IMR-90 (cell line): ENCODE measurements around the gene TBCD. TPM values are rescaled to one million over a fixed set of nuclear protein-coding genes. Genes with fewer than 3 reads are reported as not detected.

Experiments
- ATAC-seq: fragments of 200-7000 bp; cut with Tn5 transposase; 2 replicates; pipeline ENCODE4 v1.9.1; 2020; ENCODE audit warnings: low read depth, mild to moderate bottlenecking, moderate library complexity
- BruUV-seq: library from RNA; stranded (reverse); fragments of 400-500 nt; replicated peaks from 2 replicates; lab custom pipeline; 2021; lab: Mats Ljungman, UMichigan
- CTCF ChIA-PET: fragments of 300-600 bp; formaldehyde crosslinking; extraction: SDS; loops from one replicate; lab custom pipeline; 2021; ENCODE audit warnings: antibody characterized with exemption; lab: Yijun Ruan, JAX
- POLR2A ChIA-PET: fragments of 300-600 bp; sonication (Branson Sonifier 250); formaldehyde crosslinking; loops from one replicate; lab custom pipeline; 2022; ENCODE audit warnings: antibody characterized with exemption; ENCODE audit not compliant: unreplicated experiment; lab: Charles Lee
- DNase-seq: peaks from one replicate; pipeline ENCODE4 v3.0.0; 2013
- H2AFZ ChIP-seq: replicated peaks from 2 replicates; pipeline ENCODE3; 2013; ENCODE audit warnings: low read length, mild to moderate bottlenecking; ENCODE audit not compliant: poor library complexity
- H2AK5ac ChIP-seq: 2 replicates; pipeline ENCODE4 v1.6.1; 2013; ENCODE audit warnings: low read depth, low read length, inconsistent platforms
- H2AK9ac ChIP-seq: replicated peaks from 2 replicates; pipeline ENCODE3; 2013; ENCODE audit warnings: mild to moderate bottlenecking, low read depth, low read length, moderate library complexity; ENCODE audit not compliant: poor library complexity
- H2BK120ac ChIP-seq: 2 replicates; pipeline ENCODE4 v1.6.1; 2013; ENCODE audit warnings: low read depth, low read length, inconsistent platforms
- H2BK15ac ChIP-seq: 3 replicates; pipeline ENCODE4 v1.6.1; 2013; ENCODE audit warnings: low read depth, low read length, inconsistent platforms
- H2BK20ac ChIP-seq: 2 replicates; pipeline ENCODE4 v1.6.1; 2013; ENCODE audit warnings: low read depth, mild to moderate bottlenecking, inconsistent platforms, low read length, moderate library complexity
- H2BK5ac ChIP-seq: 2 replicates; pipeline ENCODE4 v1.6.1; 2013; ENCODE audit warnings: mild to moderate bottlenecking, low read depth, low read length, inconsistent platforms; ENCODE audit not compliant: poor library complexity, severe bottlenecking
- H3K14ac ChIP-seq: replicated peaks from 2 replicates; pipeline ENCODE4 v1.6.1; 2013; ENCODE audit warnings: low read depth, low read length, inconsistent platforms
- H3K18ac ChIP-seq: 2 replicates; pipeline ENCODE4 v1.6.1; 2013; ENCODE audit warnings: low read depth, low read length, control low read depth
- H3K23ac ChIP-seq: 2 replicates; pipeline ENCODE4 v1.6.1; 2013; ENCODE audit warnings: low read depth, low read length, inconsistent platforms
- H3K27ac ChIP-seq: 2 replicates; pipeline ENCODE4 v1.5.1; 2013; ENCODE audit warnings: mild to moderate bottlenecking, control low read depth, low read length; ENCODE audit not compliant: insufficient read depth
- H3K27me3 ChIP-seq: 2 replicates; pipeline ENCODE4 v1.6.1; 2013; ENCODE audit warnings: low read length; ENCODE audit not compliant: control insufficient read depth, insufficient read depth
- H3K36me3 ChIP-seq: 2 replicates; pipeline ENCODE4 v1.6.1; 2013; ENCODE audit warnings: low read length, mixed read lengths; ENCODE audit not compliant: control insufficient read depth, insufficient read depth
- H3K4ac ChIP-seq: 2 replicates; pipeline ENCODE4 v1.6.1; 2013; ENCODE audit warnings: low read depth, low read length, inconsistent platforms
- H3K4me1 ChIP-seq: 2 replicates; pipeline ENCODE4 v1.6.1; 2013; ENCODE audit warnings: low read length, mixed read lengths; ENCODE audit not compliant: control insufficient read depth, insufficient read depth
- H3K4me2 ChIP-seq: 2 replicates; pipeline ENCODE4 v1.6.1; 2013; ENCODE audit warnings: low read depth, mild to moderate bottlenecking, control low read depth, low read length, moderate library complexity
- H3K4me3 ChIP-seq: 2 replicates; pipeline ENCODE4 v1.5.1; 2013; ENCODE audit warnings: low read depth, mild to moderate bottlenecking, control low read depth, low read length, moderate library complexity; ENCODE audit not compliant: insufficient read depth
- H3K56ac ChIP-seq: 2 replicates; pipeline ENCODE4 v1.6.1; 2013; ENCODE audit warnings: low read length, inconsistent platforms; ENCODE audit not compliant: insufficient read depth; ENCODE audit errors: extremely low read depth
- H3K79me1 ChIP-seq, 2 experiments: 2 replicates each; pipeline ENCODE4 v1.6.1; 2013; ENCODE audit warnings: low read length in 2 of 2, inconsistent platforms in 1 of 2, low read depth in 1 of 2
- H3K9ac ChIP-seq: 2 replicates; pipeline ENCODE4 v1.6.1; 2013; ENCODE audit warnings: low read depth, low read length, control low read depth
- H3K9me1 ChIP-seq: 2 replicates; pipeline ENCODE4 v1.6.1; 2013; ENCODE audit warnings: low read length, inconsistent platforms; ENCODE audit not compliant: insufficient read depth
- H3K9me3 ChIP-seq: 2 replicates; pipeline ENCODE4 v1.6.1; 2013; ENCODE audit warnings: low read length; ENCODE audit not compliant: control insufficient read depth, insufficient read depth
- H4K20me1 ChIP-seq: 2 replicates; pipeline ENCODE4 v1.6.1; 2013; ENCODE audit warnings: low read length, inconsistent platforms; ENCODE audit not compliant: insufficient read depth
- H4K5ac ChIP-seq: 2 replicates; pipeline ENCODE4 v1.6.1; 2013; ENCODE audit warnings: mild to moderate bottlenecking, low read depth, low read length, control low read depth
- H4K8ac ChIP-seq, 2 experiments: 2 replicates each; pipeline ENCODE4 v1.6.1; 2013; ENCODE audit warnings: low read depth in 2 of 2, low read length in 2 of 2, control low read depth in 1 of 2, inconsistent platforms in 1 of 2
- H4K91ac ChIP-seq: 2 replicates; pipeline ENCODE4 v1.6.1; 2013; ENCODE audit warnings: low read depth, low read length, inconsistent platforms; ENCODE audit not compliant: insufficient read depth
- BHLHE40 ChIP-seq: fragments of 150-350 bp; IDR thresholded peaks from 2 replicates; pipeline ENCODE4 v1.6.1; 2016; ENCODE audit warnings: mild to moderate bottlenecking, low read depth, low read length
- CEBPB ChIP-seq: IDR thresholded peaks from 2 replicates; pipeline ENCODE4 v1.6.1; 2012; ENCODE audit warnings: low read depth, low read length, improper control_type of control experiment
- CTCF ChIP-seq: conservative IDR thresholded peaks from 2 replicates; pipeline ENCODE4 v1.5.1; 2012; ENCODE audit warnings: mild to moderate bottlenecking, low read depth, low read length, improper control_type of control experiment
- ELK1 ChIP-seq: fragments of 150-350 bp; IDR thresholded peaks from 2 replicates; pipeline ENCODE4 v1.6.1; 2016; ENCODE audit warnings: low read depth, mild to moderate bottlenecking, low read length, moderate library complexity, borderline replicate concordance
- MAZ ChIP-seq: IDR thresholded peaks from 2 replicates; pipeline ENCODE4 v1.6.1; 2012; ENCODE audit warnings: low read depth, mild to moderate bottlenecking, low read length, improper control_type of control experiment, moderate library complexity, borderline replicate concordance
- NFE2L2 ChIP-seq: fragments of 150-350 bp; IDR thresholded peaks from 2 replicates; pipeline ENCODE4 v1.6.1; 2016; ENCODE audit warnings: low read depth, mild to moderate bottlenecking, low read length
- POLR2A ChIP-seq: IDR thresholded peaks from 2 replicates; pipeline ENCODE4 v1.6.1; 2012; ENCODE audit warnings: mild to moderate bottlenecking, low read depth, low read length
- RCOR1 ChIP-seq: IDR thresholded peaks from 2 replicates; pipeline ENCODE4 v1.6.1; 2012; ENCODE audit warnings: mild to moderate bottlenecking, low read length, improper control_type of control experiment; ENCODE audit not compliant: insufficient replicate concordance
- RFX5 ChIP-seq: IDR thresholded peaks from 2 replicates; pipeline ENCODE4 v1.8.0; 2012; ENCODE audit warnings: low read depth, mild to moderate bottlenecking, low read length, moderate library complexity
- SMC3 ChIP-seq: fragments of 150-350 bp; IDR thresholded peaks from 2 replicates; pipeline ENCODE4 v1.6.1; 2016; ENCODE audit warnings: low read depth, mild to moderate bottlenecking, antibody characterized with exemption, low read length, moderate library complexity
- WGBS, 2 experiments: methylation state at CpG; one replicate each; pipeline versions ENCODE4 v1.1.5 to v1.1.7; 2013; ENCODE audit warnings: missing lambda C conversion rate in 2 of 2; ENCODE audit not compliant: insufficient read length in 1 of 2; ENCODE audit errors: extremely low coverage in 2 of 2; 5-methylcytosine and 5-hydroxymethylcytosine counted together
- dilution Hi-C: fragments of 300-500 bp; cut with HindIII; formaldehyde crosslinking; loops from one replicate; pipeline ENCODE4 v1.14.3; 2018; ENCODE audit warnings: low sequenced_read_pairs; ENCODE audit not compliant: unreplicated experiment
- in situ Hi-C: fragments of 300-500 bp; cut with MboI; formaldehyde crosslinking; loops from 3 replicates; pipeline ENCODE4 v1.14.3; 2019; ENCODE audit warnings: low sequenced_read_pairs, inconsistent platforms, mixed read lengths
- intact Hi-C: fragments of 100-400 bp; cut with micrococcal nuclease; formaldehyde crosslinking; loops from 2 replicates; pipeline ENCODE4 v1.10.0; 2022
- polyA plus RNA-seq, 3 experiments: library from polyadenylated mRNA; depleted of rRNA; stranded (reverse); fragments of >200 nt; gene quantifications; 2 replicates each; pipeline ENCODE4 v1.2.3, GENCODE V29; 2012; ENCODE audit warnings: low replicate concordance in 1 of 3
- total RNA-seq: library from RNA; depleted of rRNA; stranded (reverse); fragments of >200 nt; gene quantifications from 2 replicates; pipeline ENCODE4 v1.2.3, GENCODE V29; 2012

Gene TBCD
- total and polyA plus RNA-seq, 2 of the 4 experiments (the other 2 are of a cell fraction), result 21.9 to 54.5 TPM

GRCh38 chr17:82869536-82869935, 117.7 kb downstream of the TBCD start:
- Histone ChIP-seq H3K36me3 (peaks cover 13% of the 10 kb centered on the region), H3K4me2 (no peak overlapping the region), H2BK15ac (no peak overlapping the region), H2AK9ac (no peak overlapping the region), H4K91ac (no peak overlapping the region), H3K9me3 (no peaks in the 10 kb centered on the region), H3K9me1 (0 out of 2 replicates have a peak, but pooled peaks cover 5% of the 10 kb centered on the region), H2AK5ac (no peak overlapping the region), H3K18ac (no peak overlapping the region), H3K56ac (no peak overlapping the region), H3K4me3 (no peak overlapping the region), H4K5ac (no peak overlapping the region), H4K8ac (no peak overlapping the region), H2BK5ac (no peak overlapping the region), H3K23ac (no peak overlapping the region), H3K14ac (no peak overlapping the region), H3K4me1 (peaks cover 9% of the 10 kb centered on the region), H4K20me1 (peaks cover 3% of the 10 kb centered on the region), H3K27ac (no peak overlapping the region), H3K9ac (no peak overlapping the region), H2BK20ac (no peak overlapping the region), H2AFZ (no peak overlapping the region), H2BK120ac (no peak overlapping the region), H3K79me1 (peaks cover 4 to 44% of the 10 kb centered on the region in 2 experiments), H3K27me3 (no peaks in the 10 kb centered on the region), H3K4ac (no peak overlapping the region)
- CTCF ChIA-PET, result no interaction called here
- ATAC-seq, result no peak
- WGBS, 2 experiments, result 89% methylated on average over 2 of the region's 11 CpGs; no CpG with 5 or more reads in 1 of the 2 experiments
- BruUV-seq, result no TSS peak
- intact Hi-C loops (no loop called here), in situ Hi-C loops (no loop called here), dilution Hi-C loops (no loop called here)
- POLR2A ChIA-PET, result no interaction called here
- TF ChIP-seq NFE2L2, result no peak
- no peak for TF ChIP-seq CTCF
- no peak for TF ChIP-seq CEBPB
- no peak for TF ChIP-seq BHLHE40
- TF ChIP-seq RCOR1, result no peak
- TF ChIP-seq MAZ, result no peak
- no peak for TF ChIP-seq POLR2A
- TF ChIP-seq SMC3, result no peak
- no peak for TF ChIP-seq RFX5
- TF ChIP-seq ELK1, result no peak
- no peak for DNase-seq
